Endothelial cell of umbilical vein (primary cell): Measurements from ENCODE around the gene SLC8A1. TPM values are rescaled to one million over a fixed set of nuclear protein-coding genes. Genes with fewer than 3 reads are reported as not detected.

Experiments
- BruUV-seq: library from RNA; stranded (reverse); fragments of 400-500 nt; replicated peaks from 2 replicates; lab custom pipeline; 2021; lab: Mats Ljungman, UMichigan
- CTCF ChIA-PET: fragments of 300-600, 350-600 bp; sonication (Branson Sonifier 250); formaldehyde crosslinking; loops from one replicate; lab custom pipeline; 2021; ENCODE audit warnings: antibody characterized with exemption, inconsistent platforms; lab: Charles Lee
- POLR2A ChIA-PET: fragments of 300-600, 350-600 bp; sonication (Branson Sonifier 250); formaldehyde crosslinking; loops from one replicate; lab custom pipeline; 2021; ENCODE audit warnings: antibody characterized with exemption, inconsistent platforms; lab: Charles Lee
- DNase-seq: peaks from one replicate; pipeline ENCODE4 v3.0.0-alpha.2; 2011; ENCODE audit warnings: low read depth, low spot score
- FAIRE-seq: peaks from 2 replicates; lab custom pipeline; 2011; peaks lifted over from hg19 to GRCh38; lab: Jason Lieb, UNC
- H2AFZ ChIP-seq: 2 replicates; pipeline ENCODE4 v1.6.0; 2012; ENCODE audit warnings: low read depth, low read length, control low read depth, inconsistent platforms
- H3K27ac ChIP-seq: 2 replicates; pipeline ENCODE4 v1.5.1; 2011; ENCODE audit warnings: low read depth, mild to moderate bottlenecking, control low read depth, low read length, moderate library complexity; ENCODE audit not compliant: insufficient read depth
- H3K27me3 ChIP-seq, 2 experiments: 2 replicates each; pipeline versions ENCODE4 v1.6.0 to v1.6.1; 2011; ENCODE audit warnings: low read length in 2 of 2, mixed read lengths in 1 of 2; ENCODE audit not compliant: control insufficient read depth in 2 of 2, insufficient read depth in 2 of 2
- H3K36me3 ChIP-seq, 2 experiments: 2 replicates in 1 of 2; 3 replicates in 1 of 2; pipeline ENCODE4 v1.5.1; 2011; ENCODE audit warnings: low read length in 2 of 2, mild to moderate bottlenecking in 1 of 2, moderate library complexity in 1 of 2; ENCODE audit not compliant: control insufficient read depth in 2 of 2, insufficient read depth in 2 of 2; ENCODE audit errors: extremely low read depth in 1 of 2
- H3K4me1 ChIP-seq: 3 replicates; pipeline ENCODE4 v1.5.1; 2011; ENCODE audit warnings: mild to moderate bottlenecking, low read length; ENCODE audit not compliant: control insufficient read depth, insufficient read depth; ENCODE audit errors: extremely low read depth
- H3K4me2 ChIP-seq: 2 replicates; pipeline ENCODE4 v1.6.1; 2011; ENCODE audit warnings: low read length, control low read depth, mixed read lengths; ENCODE audit not compliant: insufficient read depth
- H3K4me3 ChIP-seq, 3 experiments: fragments of 200-600 bp in 1 of 3; sonication (generic), shearing (Covaris generic) in 1 of 3; replicated peaks in 1 of 3; 2 replicates each; pipeline ENCODE4 v1.5.1; 2011 to 2016; ENCODE audit warnings: control low read depth in 3 of 3, low read length in 3 of 3, mild to moderate bottlenecking in 2 of 3, inconsistent platforms in 1 of 3, low read depth in 1 of 3, moderate library complexity in 1 of 3; ENCODE audit not compliant: insufficient read depth in 1 of 3
- H3K79me2 ChIP-seq: 2 replicates; pipeline ENCODE4 v1.6.0; 2012; ENCODE audit warnings: low read length, inconsistent platforms; ENCODE audit not compliant: control insufficient read depth, insufficient read depth
- H3K9ac ChIP-seq: replicated peaks from 2 replicates; pipeline ENCODE3; 2011; ENCODE audit warnings: low read length, control low read depth; ENCODE audit not compliant: insufficient read depth; ENCODE audit errors: extremely low read depth
- H3K9me1 ChIP-seq: replicated peaks from 3 replicates; pipeline ENCODE4 v1.6.0; 2011; ENCODE audit warnings: mild to moderate bottlenecking, low read length; ENCODE audit not compliant: control insufficient read depth, insufficient read depth; ENCODE audit errors: extremely low read depth
- H3K9me3 ChIP-seq: replicated peaks from 2 replicates; pipeline ENCODE4 v1.5.1; 2012; ENCODE audit warnings: low read length, inconsistent platforms; ENCODE audit not compliant: control insufficient read depth, insufficient read depth
- H4K20me1 ChIP-seq: replicated peaks from 2 replicates; pipeline ENCODE3; 2011; ENCODE audit warnings: mild to moderate bottlenecking, low read length; ENCODE audit not compliant: control insufficient read depth, insufficient read depth; ENCODE audit errors: extremely low read depth
- EZH2 ChIP-seq: IDR thresholded peaks from 2 replicates; pipeline ENCODE4 v1.6.1; 2012; ENCODE audit warnings: borderline replicate concordance, low read depth, mild to moderate bottlenecking, moderate library complexity, low read length, inconsistent platforms; ENCODE audit not compliant: severe bottlenecking
- FOS ChIP-seq: IDR thresholded peaks from 2 replicates; pipeline ENCODE4 v1.6.1; 2011; ENCODE audit warnings: mild to moderate bottlenecking, low read length, moderate library complexity, borderline replicate concordance; ENCODE audit not compliant: insufficient read depth
- GATA2 ChIP-seq: IDR thresholded peaks from 2 replicates; pipeline ENCODE4 v1.7.0; 2011; ENCODE audit warnings: low read depth, mild to moderate bottlenecking, moderate library complexity, mixed read lengths, low read length; ENCODE audit not compliant: insufficient read length, insufficient read depth
- JUN ChIP-seq: IDR thresholded peaks from 2 replicates; pipeline ENCODE4 v1.6.1; 2011; ENCODE audit warnings: borderline replicate concordance, low read depth; ENCODE audit not compliant: insufficient read length, insufficient read depth
- MYC ChIP-seq: IDR thresholded peaks from one replicate; pipeline ENCODE4 v1.6.1; 2011; ENCODE audit warnings: mild to moderate bottlenecking, low read depth, low read length
- POLR2A ChIP-seq: IDR thresholded peaks from 2 replicates; pipeline ENCODE4 v1.6.1; 2012; ENCODE audit warnings: low read depth, mild to moderate bottlenecking, control low read depth, low read length
- POLR2AphosphoS5 ChIP-seq: IDR thresholded peaks from 2 replicates; pipeline ENCODE4 v1.6.1; 2012; ENCODE audit warnings: low read depth, mild to moderate bottlenecking, control low read depth, low read length, moderate library complexity; ENCODE audit not compliant: insufficient read depth
- dilution Hi-C: fragments of 300-500 bp; cut with MboI; formaldehyde crosslinking; loops from one replicate; pipeline ENCODE4 v1.15.0; 2019; ENCODE audit warnings: low sequenced_read_pairs; ENCODE audit not compliant: extremely low pct_ligation_motif_present
- intact Hi-C: fragments of 100-400 bp; cut with micrococcal nuclease; formaldehyde crosslinking; loops from one replicate; pipeline ENCODE4 v1.10.0; 2022
- polyA plus RNA-seq, 4 experiments: library from polyadenylated mRNA; depleted of rRNA in 3 of 4; stranded (reverse) in 3 of 4; unstranded in 1 of 4; fragments of >200 nt; gene quantifications; 2 replicates each; pipeline versions ENCODE4 v1.2.1 to v1.2.3, GENCODE V29; 2011 to 2012; ENCODE audit warnings: missing spikeins in 1 of 4
- total RNA-seq: library from RNA; stranded (reverse); gene quantifications from 2 replicates; pipeline ENCODE4 v1.2.3, GENCODE V29; 2021
- TF ChIP-seq, protein P1 (sequence below): IDR thresholded peaks from 2 replicates; pipeline ENCODE4 v1.6.1; 2011; ENCODE audit not compliant: insufficient read depth, insufficient read length
- TF ChIP-seq, protein P2 (sequence below), 2 donors: IDR thresholded peaks; 1 replicate in 1 of 2; 2 replicates in 1 of 2; pipeline ENCODE4 v1.5.1; 2011; ENCODE audit warnings: low read length in 2 of 2, mild to moderate bottlenecking in 2 of 2, moderate library complexity in 2 of 2, control low read depth in 1 of 2, inconsistent platforms in 1 of 2, low read depth in 1 of 2; ENCODE audit not compliant: insufficient read depth in 1 of 2; ENCODE audit errors: extremely low read depth in 1 of 2

SLC8A1 gene
- total and polyA plus RNA-seq, 2 donors (not counting 3 experiments of a cell fraction or from before 2014, with no cell fraction given): 0.19 to 1.8 TPM

DNA sequence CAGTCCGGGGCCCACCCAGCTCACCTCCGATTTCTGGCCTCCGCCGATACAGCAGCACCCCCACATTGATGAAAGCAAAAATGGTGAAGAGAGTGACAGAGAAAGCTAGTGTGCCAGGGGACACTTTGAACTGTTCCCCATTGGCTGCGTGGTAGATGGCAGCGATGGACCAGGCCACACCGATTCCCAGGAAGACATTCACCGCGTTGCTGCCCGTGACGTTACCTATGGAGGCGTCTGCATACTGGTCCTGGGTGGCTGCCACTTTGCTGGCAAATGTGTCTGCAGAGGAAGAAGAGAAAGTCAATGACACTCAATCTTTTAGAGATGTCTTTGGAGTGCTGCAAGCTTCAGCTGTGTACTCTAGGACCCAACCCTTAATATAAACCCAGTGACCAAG, 336.5 kb downstream of the SLC8A1 start:
- no peak overlapping the region for H3K4me3 ChIP-seq
- H3K9ac ChIP-seq: no peak overlapping the region
- H3K27me3 ChIP-seq: no peaks in the 10 kb centered on the region
- ChIA-PET CTCF (no interaction called here), POLR2A (no interaction called here)
- FAIRE-seq (no peak), DNase-seq (no peak)
- intact Hi-C loops: no loop called here
- H3K79me2 ChIP-seq: no peaks in the 10 kb centered on the region
- no peaks in the 10 kb centered on the region for H3K4me1 ChIP-seq
- no TSS peak for BruUV-seq
- no peaks in the 10 kb centered on the region for H4K20me1 ChIP-seq
- no peaks in the 10 kb centered on the region for H3K36me3 ChIP-seq
- no peak overlapping the region for H3K27ac ChIP-seq
- dilution Hi-C loops: no loop called here
- no peak overlapping the region for H3K4me2 ChIP-seq
- H3K9me3 ChIP-seq: no peaks in the 10 kb centered on the region
- no peak for TF ChIP-seq GATA2
- no peak for TF ChIP-seq MYC
- TF ChIP-seq, protein P1, sequence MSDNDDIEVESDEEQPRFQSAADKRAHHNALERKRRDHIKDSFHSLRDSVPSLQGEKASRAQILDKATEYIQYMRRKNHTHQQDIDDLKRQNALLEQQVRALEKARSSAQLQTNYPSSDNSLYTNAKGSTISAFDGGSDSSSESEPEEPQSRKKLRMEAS: no peak
- TF ChIP-seq, protein P2, sequence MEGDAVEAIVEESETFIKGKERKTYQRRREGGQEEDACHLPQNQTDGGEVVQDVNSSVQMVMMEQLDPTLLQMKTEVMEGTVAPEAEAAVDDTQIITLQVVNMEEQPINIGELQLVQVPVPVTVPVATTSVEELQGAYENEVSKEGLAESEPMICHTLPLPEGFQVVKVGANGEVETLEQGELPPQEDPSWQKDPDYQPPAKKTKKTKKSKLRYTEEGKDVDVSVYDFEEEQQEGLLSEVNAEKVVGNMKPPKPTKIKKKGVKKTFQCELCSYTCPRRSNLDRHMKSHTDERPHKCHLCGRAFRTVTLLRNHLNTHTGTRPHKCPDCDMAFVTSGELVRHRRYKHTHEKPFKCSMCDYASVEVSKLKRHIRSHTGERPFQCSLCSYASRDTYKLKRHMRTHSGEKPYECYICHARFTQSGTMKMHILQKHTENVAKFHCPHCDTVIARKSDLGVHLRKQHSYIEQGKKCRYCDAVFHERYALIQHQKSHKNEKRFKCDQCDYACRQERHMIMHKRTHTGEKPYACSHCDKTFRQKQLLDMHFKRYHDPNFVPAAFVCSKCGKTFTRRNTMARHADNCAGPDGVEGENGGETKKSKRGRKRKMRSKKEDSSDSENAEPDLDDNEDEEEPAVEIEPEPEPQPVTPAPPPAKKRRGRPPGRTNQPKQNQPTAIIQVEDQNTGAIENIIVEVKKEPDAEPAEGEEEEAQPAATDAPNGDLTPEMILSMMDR (IDR thresholded peaks at IDR 0.05; ENCODE audit: extremely low read depth in 1 of 2, insufficient read depth in 1 of 2, low read depth in 1 of 2, low read length in 2 of 2): no peak
- TF ChIP-seq POLR2AphosphoS5: no peak
- no peak for TF ChIP-seq FOS
- TF ChIP-seq JUN: no peak
- no peak for TF ChIP-seq POLR2A
- no peak for TF ChIP-seq EZH2
- no peak overlapping the region for H2AFZ ChIP-seq
- no peaks in the 10 kb centered on the region for H3K9me1 ChIP-seq
